Measurements from ENCODE around the gene GDPD5. TPM values are rescaled to one million over a fixed set of nuclear protein-coding genes. Genes with fewer than 3 reads are reported as not detected.

GDPD5 gene
- total and polyA plus RNA-seq, 10 of the 15 experiments (the other 5 are each of a cell fraction or from before 2014, with no cell fraction given): 0.10 to 30.0 (median 6.7) TPM

DNA sequence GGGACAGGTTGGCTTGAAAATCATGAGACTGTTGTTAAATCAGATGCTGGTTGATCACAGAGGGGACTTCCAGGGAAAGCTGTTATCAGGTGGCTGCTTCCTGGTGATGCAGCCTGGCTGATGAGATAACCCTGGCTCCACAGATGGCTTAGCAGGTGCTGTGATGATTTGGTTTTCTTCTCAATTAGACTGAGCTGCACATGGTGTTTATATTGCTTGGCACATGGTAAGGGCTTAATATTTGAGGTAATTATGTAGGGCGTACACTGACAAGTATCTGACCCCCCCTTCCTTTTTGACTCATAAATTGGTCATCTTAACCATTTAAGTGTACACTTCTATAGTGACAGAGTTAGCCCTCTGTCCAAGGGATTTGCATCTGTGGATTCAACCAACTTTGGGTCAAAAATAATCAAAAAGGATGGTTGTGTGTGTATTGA is 119.4 kb downstream of the GDPD5 start:
- no peak overlapping the region for H2AFZ ChIP-seq (ENCODE audit: control insufficient read depth, low read depth, low read length)
- no peaks in the 10 kb centered on the region for H3K9me3 ChIP-seq (replicated peaks; ENCODE audit: control insufficient read depth, insufficient read depth, low read length)
- H3K9ac ChIP-seq (ENCODE audit: control insufficient read depth, insufficient read depth, low read length): no peak overlapping the region
- in situ Hi-C loops (cut with MboI): no loop called here
- ChIA-PET SMC1A (ENCODE audit: uncharacterized antibody, unreplicated experiment) (interaction anchor here (1.7 kb wide), 1 partner anchor 130 kb away, joined by 3 read pairs; no protein-coding TSS in a partner anchor), POLR2A (no interaction called here), CTCF (interaction anchor here (1.1 to 1.4 kb wide), 2 partner anchors 18 to 21 kb away, joined by 3 to 4 read pairs; no protein-coding TSS in a partner anchor), RAD21 (ENCODE audit: unreplicated experiment) (interaction anchor here (1.3 kb wide), 1 partner anchor 122 kb away, joined by 3 read pairs; no protein-coding TSS in a partner anchor)
- DNase-seq (ENCODE audit: low read depth, low spot score) (no peak), ATAC-seq (peak; percentile 22), FAIRE-seq (no peak)
- H4K20me1 ChIP-seq (ENCODE audit: control insufficient read depth, insufficient read depth): peaks cover 32% of the 10 kb centered on the region
- TF ChIP-seq POLR2AphosphoS5 (IDR thresholded peaks at IDR 0.05; ENCODE audit: low read length) (0 out of 2 replicates have a peak, but pooled peaks have one; percentile 15), SP1 (IDR thresholded peaks at IDR 0.05; ENCODE audit: low read depth, low read length) (no peak)
- intact Hi-C loops (cut with micrococcal nuclease; ENCODE audit: unreplicated experiment): no loop called here
- no peak overlapping the region for H3K4me3 ChIP-seq
- H3K27ac ChIP-seq (ENCODE audit: control insufficient read depth, insufficient read depth): no peak overlapping the region
- WGBS (ENCODE audit: insufficient coverage, insufficient replicate concordance, low lambda C conversion rate, missing lambda C conversion rate): 46% methylated on average over 1 of the region's 1 CpG
- peaks cover 26 to 51% of the 10 kb centered on the region in 2 experiments for H3K36me3 ChIP-seq (ENCODE audit: control insufficient read depth in 2 of 2, insufficient read depth in 2 of 2, low read length in 1 of 2)
- BruUV-seq (replicated peaks): no TSS peak
- no peaks in the 10 kb centered on the region; the same call in 1 of the 2 replicates for H3K4me1 ChIP-seq (ENCODE audit: control insufficient read depth, insufficient read depth, low read length)
- H3K4me2 ChIP-seq (ENCODE audit: control insufficient read depth, insufficient read depth): no peak overlapping the region
- H3K27me3 ChIP-seq (replicated peaks in 1 of 2; ENCODE audit: control insufficient read depth in 2 of 2, insufficient read depth in 2 of 2, low read length in 1 of 2): no peaks in the 10 kb centered on the region
- H3K79me2 ChIP-seq (ENCODE audit: control insufficient read depth, insufficient read depth, low read length): peaks cover 52% of the 10 kb centered on the region

DNA sequence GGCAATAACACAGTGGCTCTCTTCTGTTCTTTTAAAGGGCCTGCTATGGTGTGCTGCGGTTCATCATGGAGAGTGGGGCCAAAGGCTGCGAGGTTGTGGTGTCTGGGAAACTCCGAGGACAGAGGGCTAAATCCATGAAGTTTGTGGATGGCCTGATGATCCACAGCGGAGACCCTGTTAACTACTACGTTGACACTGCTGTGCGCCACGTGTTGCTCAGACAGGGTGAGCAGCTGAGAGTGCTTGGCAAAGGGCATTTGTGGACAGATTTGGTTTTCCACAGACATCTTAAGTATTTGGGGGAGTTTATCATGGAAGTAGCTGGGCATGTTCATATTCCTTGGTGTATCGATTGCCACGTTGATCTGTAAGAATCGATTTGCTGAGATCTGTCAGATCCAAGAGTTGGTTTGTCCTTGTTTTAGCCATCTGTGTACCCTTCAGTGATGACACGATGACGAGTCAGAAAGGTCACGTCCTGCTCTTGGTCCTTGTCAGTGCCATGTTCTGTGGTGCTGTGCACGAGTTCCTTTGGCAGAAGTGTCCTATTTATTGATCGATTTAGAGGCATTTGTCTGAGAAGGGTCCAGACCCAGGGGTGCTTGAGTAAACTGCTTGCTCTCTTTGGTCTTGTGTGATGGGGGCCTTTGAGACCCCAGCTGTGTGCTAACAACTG is 121.6 kb downstream of the GDPD5 start:
- intact Hi-C loops (cut with micrococcal nuclease; ENCODE audit: unreplicated experiment): no loop called here
- no peak for TF ChIP-seq FOXM1 (IDR thresholded peaks at IDR 0.05; ENCODE audit: low read depth, low read length)
- peak; percentile 64 for TF ChIP-seq POLR2AphosphoS5 (IDR thresholded peaks at IDR 0.05; ENCODE audit: low read length)
- peak; percentile 46 for TF ChIP-seq POLR2A (IDR thresholded peaks at IDR 0.05; ENCODE audit: low read depth, low read length)
- no peak overlapping the region for H2AFZ ChIP-seq (ENCODE audit: control insufficient read depth, low read depth, low read length)
- H3K4me2 ChIP-seq (ENCODE audit: control insufficient read depth, insufficient read depth): peak overlapping the region; percentile 44
- ChIA-PET SMC1A (ENCODE audit: uncharacterized antibody, unreplicated experiment) (interaction anchor here (1.4 kb wide), 1 partner anchor 11 kb away, joined by 3 read pairs; no protein-coding TSS in a partner anchor), CTCF (interaction anchor here (1.2 to 1.3 kb wide), 2 partner anchors 11 to 20 kb away, joined by 3 read pairs; no protein-coding TSS in a partner anchor), POLR2A (no interaction called here), RAD21 (ENCODE audit: unreplicated experiment) (no interaction called here)
- in situ Hi-C loops (cut with MboI): no loop called here
- ATAC-seq (no peak), DNase-seq (ENCODE audit: low read depth, low spot score) (no peak), FAIRE-seq (no peak)
- peak overlapping the region; percentile 88; the same call in 1 of the 2 replicates for H3K4me3 ChIP-seq
- no TSS peak for BruUV-seq (replicated peaks)
- no peak overlapping the region for H3K27ac ChIP-seq (ENCODE audit: control insufficient read depth, insufficient read depth)
- H3K27me3 ChIP-seq (replicated peaks in 1 of 2; ENCODE audit: control insufficient read depth in 2 of 2, insufficient read depth in 2 of 2, low read length in 1 of 2): no peaks in the 10 kb centered on the region
- 85% methylated on average over 15 of the region's 15 CpGs for WGBS (ENCODE audit: insufficient coverage, insufficient replicate concordance, low lambda C conversion rate, missing lambda C conversion rate)
- peaks cover 29 to 57% of the 10 kb centered on the region in 2 experiments for H3K36me3 ChIP-seq (ENCODE audit: control insufficient read depth in 2 of 2, insufficient read depth in 2 of 2, low read length in 1 of 2)
- peaks cover 39% of the 10 kb centered on the region for H4K20me1 ChIP-seq (ENCODE audit: control insufficient read depth, insufficient read depth)
- peaks cover 73% of the 10 kb centered on the region for H3K79me2 ChIP-seq (ENCODE audit: control insufficient read depth, insufficient read depth, low read length)
- no peaks in the 10 kb centered on the region; the same call in 1 of the 2 replicates for H3K4me1 ChIP-seq (ENCODE audit: control insufficient read depth, insufficient read depth, low read length)
- peak overlapping the region; percentile 34; the same call in 1 of the 2 replicates for H3K9ac ChIP-seq (ENCODE audit: control insufficient read depth, insufficient read depth, low read length)
- H3K9me3 ChIP-seq (replicated peaks; ENCODE audit: control insufficient read depth, insufficient read depth, low read length): no peaks in the 10 kb centered on the region
